Medulla oblongata (tissue), 1 donor: ENCODE results near the gene PTCD2.
"Not testable (repeated sequence)": the region's sequence is repeated elsewhere in the genome, so short reads cannot be mapped to it uniquely, and the experiment has no call there.

ENCODE experiments used
- DNase-seq: peaks from one replicate; pipeline ENCODE4 v3.0.0-alpha.2; 2015; ENCODE audit errors: extremely low spot score

PTCD2 gene

GRCh38 chr5:72379936-72380335 lies 59.8 kb downstream of the PTCD2 start:
- DNase-seq, result no peak

- peak; percentile 33 for DNase-seq
Observed at GRCh38 chr5:72380492-72381274, 60.5 kb downstream of the PTCD2 start.

GRCh38 chr5:72383280-72383679 lies 63.1 kb downstream of the PTCD2 start:
- no peak for DNase-seq

GRCh38 chr5:72383726-72384125 lies 63.6 kb downstream of the PTCD2 start:
- no peak for DNase-seq

GRCh38 chr5:72386639-72387038 lies 66.5 kb downstream of the PTCD2 start:
- peak; percentile 43 for DNase-seq

GRCh38 chr5:72387985-72388384 lies 67.8 kb downstream of the PTCD2 start:
- no peak for DNase-seq

GRCh38 chr5:72388646-72389045 lies 68.5 kb downstream of the PTCD2 start:
- DNase-seq, result no peak

- DNase-seq, result no peak
Observed at GRCh38 chr5:72390836-72391235, 70.7 kb downstream of the PTCD2 start.

GRCh38 chr5:72392326-72392733 lies 72.2 kb downstream of the PTCD2 start:
- DNase-seq, result peak; percentile 14

- DNase-seq, result no peak
Observed at GRCh38 chr5:72393052-72393451, 72.9 kb downstream of the PTCD2 start.

- no peak for DNase-seq
Observed at GRCh38 chr5:72394688-72395087, 74.5 kb downstream of the PTCD2 start.

GRCh38 chr5:72397836-72398235 lies 77.7 kb downstream of the PTCD2 start:
- no peak for DNase-seq

GRCh38 chr5:72400950-72401349 lies 80.8 kb downstream of the PTCD2 start:
- DNase-seq, result no peak

- DNase-seq, result no peak
Observed at GRCh38 chr5:72402381-72402890, 82.3 kb downstream of the PTCD2 start.

GRCh38 chr5:72402959-72403628 lies 82.9 kb downstream of the PTCD2 start:
- no peak for DNase-seq

- not testable (repeated sequence) for DNase-seq
Observed at GRCh38 chr5:72404771-72405170, 84.6 kb downstream of the PTCD2 start.

GRCh38 chr5:72407078-72407477 lies 86.9 kb downstream of the PTCD2 start:
- DNase-seq, result no peak

GRCh38 chr5:72407541-72407940 lies 87.4 kb downstream of the PTCD2 start:
- no peak for DNase-seq

GRCh38 chr5:72408127-72408526 lies 88.0 kb downstream of the PTCD2 start:
- DNase-seq, result no peak

GRCh38 chr5:72408603-72409002 lies 88.4 kb downstream of the PTCD2 start:
- DNase-seq, result no peak

GRCh38 chr5:72410688-72411295 lies 90.6 kb downstream of the PTCD2 start:
- no peak for DNase-seq

- no peak for DNase-seq
Observed at GRCh38 chr5:72412283-72413055, 92.3 kb downstream of the PTCD2 start.
